ENCODE data around the gene PGBD5. TPM values are rescaled to one million over a fixed set of nuclear protein-coding genes. Genes with fewer than 3 reads are reported as not detected.

Gene PGBD5
- total RNA-seq, 1 donor, result not detected

- no peak overlapping the region for H3K4me3 ChIP-seq (ENCODE audit: low read depth, low read length)
- no peak for DNase-seq (ENCODE audit: low read depth)
- TF ChIP-seq, protein P1, sequence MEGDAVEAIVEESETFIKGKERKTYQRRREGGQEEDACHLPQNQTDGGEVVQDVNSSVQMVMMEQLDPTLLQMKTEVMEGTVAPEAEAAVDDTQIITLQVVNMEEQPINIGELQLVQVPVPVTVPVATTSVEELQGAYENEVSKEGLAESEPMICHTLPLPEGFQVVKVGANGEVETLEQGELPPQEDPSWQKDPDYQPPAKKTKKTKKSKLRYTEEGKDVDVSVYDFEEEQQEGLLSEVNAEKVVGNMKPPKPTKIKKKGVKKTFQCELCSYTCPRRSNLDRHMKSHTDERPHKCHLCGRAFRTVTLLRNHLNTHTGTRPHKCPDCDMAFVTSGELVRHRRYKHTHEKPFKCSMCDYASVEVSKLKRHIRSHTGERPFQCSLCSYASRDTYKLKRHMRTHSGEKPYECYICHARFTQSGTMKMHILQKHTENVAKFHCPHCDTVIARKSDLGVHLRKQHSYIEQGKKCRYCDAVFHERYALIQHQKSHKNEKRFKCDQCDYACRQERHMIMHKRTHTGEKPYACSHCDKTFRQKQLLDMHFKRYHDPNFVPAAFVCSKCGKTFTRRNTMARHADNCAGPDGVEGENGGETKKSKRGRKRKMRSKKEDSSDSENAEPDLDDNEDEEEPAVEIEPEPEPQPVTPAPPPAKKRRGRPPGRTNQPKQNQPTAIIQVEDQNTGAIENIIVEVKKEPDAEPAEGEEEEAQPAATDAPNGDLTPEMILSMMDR (IDR thresholded peaks at IDR 0.05; ENCODE audit: insufficient read depth, low read length), result no peak
These were observed 147.1 kb downstream of the PGBD5 start for GRCh38 chr1:230278871-230279582.

DNA sequence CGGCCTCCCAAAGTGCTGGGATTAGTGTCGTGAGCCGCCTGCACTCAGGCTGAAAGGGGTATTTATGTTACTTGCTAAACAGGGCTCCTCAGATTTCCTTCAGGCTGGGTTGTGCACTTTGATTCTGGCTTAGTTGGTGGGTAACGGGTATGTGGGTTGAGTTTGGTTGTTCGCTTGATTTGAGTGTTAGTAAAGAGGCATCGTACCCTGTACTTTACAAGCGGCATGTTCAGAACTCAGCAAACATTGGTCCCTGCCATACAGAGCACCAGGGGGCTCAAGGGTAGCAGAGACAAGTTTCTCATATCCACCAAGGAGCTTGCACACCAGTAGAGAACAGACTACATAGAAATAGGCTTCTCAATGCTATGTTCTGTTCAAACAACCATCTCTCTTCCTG is 147.8 kb downstream of the PGBD5 start:
- H3K4me3 ChIP-seq (ENCODE audit: low read depth, low read length), result no peak overlapping the region
- TF ChIP-seq, protein P1 (IDR thresholded peaks at IDR 0.05; ENCODE audit: insufficient read depth, low read length), result no peak

GRCh38 chr1:230277201-230278025 is 148.7 kb downstream of the PGBD5 start:
- TF ChIP-seq, protein P1 (IDR thresholded peaks at IDR 0.05; ENCODE audit: insufficient read depth, low read length), result no peak
- DNase-seq (ENCODE audit: low read depth), result no peak

More for the DNA sequence above, 147.8 kb downstream of the PGBD5 start:
- no peak for DNase-seq (ENCODE audit: low read depth)

GRCh38 chr1:230276401-230276800 is 149.7 kb downstream of the PGBD5 start:
- TF ChIP-seq, protein P1 (IDR thresholded peaks at IDR 0.05; ENCODE audit: insufficient read depth, low read length), result no peak
- no peak overlapping the region for H3K4me3 ChIP-seq (ENCODE audit: low read depth, low read length)
- no peak for DNase-seq (ENCODE audit: low read depth)

More at GRCh38 chr1:230277201-230278025, 148.7 kb downstream of the PGBD5 start:
- H3K4me3 ChIP-seq (ENCODE audit: low read depth, low read length), result no peak overlapping the region

DNA sequence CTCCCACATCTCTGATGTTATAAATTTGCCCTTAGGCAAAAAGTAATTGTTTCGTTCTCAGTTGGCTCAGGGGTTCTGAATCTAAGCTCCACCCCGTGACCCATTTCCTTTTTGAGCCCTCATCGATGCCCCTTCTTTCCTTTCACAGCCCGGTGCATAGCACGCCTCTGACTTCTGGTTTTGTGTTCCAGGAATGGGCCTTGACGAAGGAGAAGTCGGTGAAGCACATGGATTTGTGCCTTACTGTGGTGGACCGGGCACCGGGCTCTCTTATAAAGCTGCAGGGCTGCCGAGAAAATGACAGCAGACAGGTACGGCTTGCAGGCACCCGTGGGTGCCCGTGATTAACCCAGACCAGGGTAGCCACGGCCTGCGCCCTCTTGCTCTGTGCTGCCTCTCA is 151.9 kb downstream of the PGBD5 start:
- TF ChIP-seq, protein P1 (IDR thresholded peaks at IDR 0.05; ENCODE audit: insufficient read depth, low read length), result no peak
- no peak overlapping the region for H3K4me3 ChIP-seq (ENCODE audit: low read depth, low read length)
- no peak for DNase-seq (ENCODE audit: low read depth)

DNA sequence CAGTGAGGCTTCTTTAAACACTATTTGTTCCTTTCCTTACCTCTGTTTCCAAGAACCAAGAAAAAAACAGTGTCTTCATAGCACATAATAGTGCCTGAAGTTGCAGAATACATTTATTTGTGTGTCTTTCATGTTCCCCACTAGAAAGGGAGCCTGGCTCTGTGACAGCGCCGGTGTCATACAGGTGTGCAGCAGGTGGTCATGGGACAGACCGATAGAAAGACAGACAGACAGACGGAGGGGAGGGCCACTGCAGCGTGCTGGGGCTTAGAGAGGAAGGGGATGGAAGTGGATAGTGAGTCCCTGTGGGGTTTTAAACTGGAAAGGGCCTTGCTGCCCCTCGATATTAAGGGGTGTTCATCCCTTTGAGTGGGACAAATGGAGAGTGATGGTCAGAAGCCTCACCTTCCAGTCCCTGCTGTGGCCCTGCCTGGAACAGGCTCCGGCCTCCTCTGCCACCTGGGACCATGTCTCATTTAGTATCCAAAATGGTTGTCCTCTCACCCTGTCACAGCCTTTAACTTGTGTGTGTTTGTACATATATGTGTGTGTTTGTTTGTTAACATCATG is 152.9 kb downstream of the PGBD5 start:
- TF ChIP-seq, protein P1 (IDR thresholded peaks at IDR 0.05; ENCODE audit: insufficient read depth, low read length), result no peak

More for the DNA sequence above, 152.9 kb downstream of the PGBD5 start:
- DNase-seq (ENCODE audit: low read depth), result no peak
- no peak overlapping the region for H3K4me3 ChIP-seq (ENCODE audit: low read depth, low read length)

Measured in fibroblast of the aortic adventitia (primary cell).